ENCODE data around the gene VPS52.

VPS52 gene

GRCh38 chr6:33271468-33272274 is at the start of gene VPS52, which contains the start of gene RPS18:
Gene VPS52 (minus strand): TSS chr6:33271876. CDS start chr6:33271675, 201 bp downstream.
Gene RPS18 (plus strand): TSS chr6:33272075. CDS start chr6:33272120, 45 bp downstream.
- DNase-seq = peak; percentile 97

GRCh38 chr6:33321227-33321626 is 49.6 kb upstream of the VPS52 start:
- no peak for DNase-seq

GRCh38 chr6:33320315-33321181 is 48.9 kb upstream of the VPS52 start:
- no peak for DNase-seq

- DNase-seq = no peak
Observed at GRCh38 chr6:33319939-33320314, 48.3 kb upstream of the VPS52 start.

- no peak for DNase-seq
Observed at GRCh38 chr6:33318426-33319073, 46.9 kb upstream of the VPS52 start.

- DNase-seq = peak; percentile 87
Observed at GRCh38 chr6:33317669-33318425, 46.2 kb upstream of the VPS52 start, which contains the start of gene ZBTB22. Gene ZBTB22 (minus strand): TSS chr6:33317744. CDS start chr6:33316916, 828 bp downstream.

- DNase-seq = no peak
Observed at GRCh38 chr6:33317419-33317668, 45.7 kb upstream of the VPS52 start.

GRCh38 chr6:33316603-33317418 is 45.1 kb upstream of the VPS52 start:
- DNase-seq = no peak

- no peak for DNase-seq
Observed at GRCh38 chr6:33315793-33316602, 44.3 kb upstream of the VPS52 start.

GRCh38 chr6:33314943-33315792 is 43.5 kb upstream of the VPS52 start:
- no peak for DNase-seq

- no peak for DNase-seq
Observed at GRCh38 chr6:33314515-33314942, 42.9 kb upstream of the VPS52 start.

- no peak for DNase-seq
Observed at GRCh38 chr6:33313709-33314514, 42.2 kb upstream of the VPS52 start, which contains the start of gene TAPBP. Gene TAPBP (minus strand): TSS chr6:33314078. CDS start chr6:33314041, 37 bp downstream.

GRCh38 chr6:33313105-33313708 is 41.5 kb upstream of the VPS52 start:
- no peak for DNase-seq

GRCh38 chr6:33312361-33313104 is 40.9 kb upstream of the VPS52 start:
- peak; percentile 14 for DNase-seq

GRCh38 chr6:33306356-33306755 is 34.7 kb upstream of the VPS52 start:
- no peak for DNase-seq

GRCh38 chr6:33305052-33305451 is 33.4 kb upstream of the VPS52 start:
- no peak for DNase-seq

- DNase-seq = no peak
Observed at GRCh38 chr6:33304216-33304615, 32.5 kb upstream of the VPS52 start.

GRCh38 chr6:33301877-33302276 is 30.2 kb upstream of the VPS52 start:
- DNase-seq = no peak
